CD4-positive, alpha-beta T cell treated with Interleukin-15 for 4 hours (primary cell): Measurements from ENCODE around the gene SSH3.

Experiments used
- DNase-seq: peaks from one replicate; pipeline ENCODE4 v3.0.0-alpha.2; 2020; ENCODE audit warnings: low spot score

SSH3 gene

DNA sequence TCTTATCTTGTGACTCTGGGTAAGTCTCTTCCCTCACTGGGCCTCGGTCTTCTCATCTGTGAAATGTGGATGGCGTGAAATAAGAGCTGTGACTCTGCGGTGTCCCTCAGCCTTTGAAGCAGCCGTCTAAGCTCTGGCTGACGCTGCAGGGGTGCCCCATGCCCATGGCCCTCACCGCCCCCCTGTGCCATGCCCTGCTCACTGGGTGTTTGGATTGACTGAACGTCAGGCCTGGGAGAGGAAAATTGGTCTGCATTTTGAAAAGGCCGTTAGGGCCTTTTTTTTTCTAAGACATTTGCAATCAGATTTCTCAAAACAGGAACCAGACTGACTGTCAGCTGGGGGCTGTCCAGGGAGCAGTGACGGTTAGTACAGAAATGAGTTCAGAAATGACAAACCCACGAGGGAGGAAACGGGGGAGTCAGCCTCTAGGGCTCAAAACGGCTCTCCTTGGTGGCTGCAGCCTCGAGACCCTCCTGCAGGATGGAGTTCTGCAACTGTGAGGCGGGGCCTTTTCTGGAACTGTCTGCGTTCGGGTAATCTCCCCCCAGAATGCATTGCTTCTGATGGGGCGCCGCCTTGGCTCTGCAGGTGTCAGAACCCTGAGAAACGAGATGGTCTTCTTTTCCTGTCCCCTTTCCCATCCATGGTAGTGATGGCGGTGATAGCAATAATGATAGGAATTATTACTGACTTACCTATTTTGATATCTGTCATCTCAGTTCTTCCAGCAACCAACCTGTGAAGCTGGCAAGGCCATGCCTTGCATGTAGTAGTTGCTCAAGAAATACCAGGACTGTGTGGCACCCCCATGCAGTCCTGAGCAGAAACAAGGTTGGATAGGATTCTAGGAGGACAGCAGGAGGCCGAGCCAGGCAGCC, 35.0 kb upstream of the SSH3 start:
- DNase-seq = peak; percentile 64

DNA sequence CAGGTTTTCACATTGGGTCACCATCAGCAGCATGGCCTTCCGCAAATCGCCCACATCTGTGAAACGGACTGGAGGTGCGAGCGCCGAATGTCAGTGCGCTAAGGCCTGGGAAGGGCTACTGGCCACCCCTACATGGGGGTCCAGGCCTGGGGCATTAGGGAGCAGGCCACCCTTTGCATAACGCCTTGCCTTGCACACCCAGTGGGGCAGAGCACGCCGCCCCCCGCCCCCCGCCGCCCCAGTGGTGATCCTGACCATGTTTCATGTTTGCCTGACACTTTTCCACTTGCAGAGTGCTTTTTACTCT, 34.4 kb upstream of the SSH3 start:
- no peak for DNase-seq

DNA sequence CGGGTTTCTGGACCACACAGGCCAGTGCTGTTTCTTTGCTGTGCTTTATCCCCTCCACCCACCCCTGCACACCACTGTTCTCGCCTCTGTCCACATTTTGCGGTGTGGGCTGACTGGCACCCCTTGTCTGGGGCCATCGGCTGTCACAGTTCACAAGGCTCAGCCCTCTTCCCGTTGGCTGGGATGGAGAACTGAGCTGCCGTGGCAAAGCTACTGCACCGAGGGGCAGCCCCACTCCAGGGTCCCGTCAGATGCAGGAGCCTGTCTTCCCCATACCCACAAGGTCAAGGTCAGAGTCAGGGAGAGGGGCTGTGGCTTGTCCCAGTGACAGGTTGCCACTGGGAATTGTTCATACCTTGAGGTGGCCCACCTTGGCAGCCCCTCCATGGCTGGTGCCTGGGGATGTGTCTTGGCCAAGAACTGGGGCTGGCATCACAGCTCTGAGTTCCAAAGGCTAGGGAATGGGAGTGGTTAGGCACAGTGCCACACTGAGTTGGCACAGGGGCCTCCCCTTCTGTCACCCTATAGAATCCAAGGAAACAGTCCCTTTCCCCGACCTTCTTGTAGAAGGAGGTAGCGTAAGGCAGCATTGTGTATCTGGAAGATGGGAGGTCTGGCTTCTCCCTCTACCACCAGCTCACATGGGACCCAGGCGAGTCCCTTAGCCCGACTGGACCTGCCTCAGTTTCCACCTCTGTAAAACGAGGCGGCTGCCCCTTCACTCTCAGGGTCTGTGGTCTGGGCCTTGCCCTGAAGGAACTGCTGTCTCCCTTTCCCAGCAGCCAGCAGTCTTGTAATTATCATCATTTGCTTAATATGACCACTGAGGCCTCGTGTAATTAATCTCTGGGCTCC, 33.7 kb upstream of the SSH3 start:
- no peak for DNase-seq

DNA sequence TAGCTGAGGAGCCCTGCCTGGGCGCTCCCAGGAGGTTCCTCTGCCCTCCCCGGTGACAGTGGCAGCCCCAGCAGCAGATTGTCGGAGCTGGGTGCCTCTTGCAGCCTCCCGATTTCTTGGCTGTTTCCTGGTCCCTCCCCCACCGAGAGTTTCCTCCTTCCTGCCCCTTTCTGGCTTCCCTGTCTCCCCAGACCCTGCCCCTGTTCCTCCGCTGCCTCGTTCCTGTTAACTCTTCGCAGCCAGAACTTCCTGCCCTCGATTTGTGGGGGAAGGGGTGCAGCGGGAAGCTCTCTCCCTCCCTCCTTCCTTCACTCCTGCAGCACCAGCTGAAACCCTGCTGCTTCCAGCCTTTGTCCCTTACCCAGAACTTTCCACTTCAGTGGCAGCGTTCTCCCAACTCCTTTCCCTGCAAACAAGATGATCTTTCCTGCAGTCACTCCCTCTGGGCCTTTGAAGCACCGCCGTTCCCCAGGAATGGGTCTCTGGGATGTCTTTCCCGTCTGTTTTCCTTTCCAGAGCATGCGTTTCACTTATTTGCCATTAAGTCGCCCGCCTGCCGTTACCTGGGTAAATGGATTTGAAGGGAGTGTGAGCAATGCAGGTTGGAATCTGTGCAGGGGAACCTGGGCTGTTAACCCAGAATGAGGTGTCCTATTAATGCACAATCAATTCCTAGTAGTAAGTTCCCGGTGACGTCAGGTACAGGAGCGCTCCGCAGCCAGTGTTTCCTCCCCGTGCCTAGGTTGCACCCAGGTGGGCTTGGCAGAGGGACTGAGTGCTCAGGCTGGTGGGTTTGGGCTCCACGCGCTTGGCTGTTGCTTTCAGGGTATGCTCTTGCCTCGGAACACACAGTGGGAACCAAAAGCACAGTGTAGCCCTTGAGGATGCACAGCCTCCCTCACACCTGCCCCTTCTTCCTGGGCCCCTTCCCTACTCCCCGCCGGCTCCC, 32.8 kb upstream of the SSH3 start:
- no peak for DNase-seq

DNA sequence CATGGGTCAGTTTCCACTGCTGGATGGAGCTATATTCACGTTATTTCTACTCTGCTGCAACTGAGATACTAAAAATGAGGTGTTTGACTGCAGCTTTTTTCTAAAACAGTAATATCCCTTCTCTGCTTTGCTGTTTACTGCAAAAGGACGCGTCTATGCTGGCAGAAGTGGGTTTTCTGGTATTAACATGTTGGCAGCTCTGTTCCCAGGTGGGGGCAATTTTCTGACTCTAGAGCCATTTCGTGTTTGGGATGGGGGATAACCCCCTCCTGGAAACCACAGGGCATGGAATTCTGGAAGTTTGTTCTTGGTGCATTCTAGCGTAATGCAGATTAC, 32.2 kb upstream of the SSH3 start:
- DNase-seq = no peak

DNA sequence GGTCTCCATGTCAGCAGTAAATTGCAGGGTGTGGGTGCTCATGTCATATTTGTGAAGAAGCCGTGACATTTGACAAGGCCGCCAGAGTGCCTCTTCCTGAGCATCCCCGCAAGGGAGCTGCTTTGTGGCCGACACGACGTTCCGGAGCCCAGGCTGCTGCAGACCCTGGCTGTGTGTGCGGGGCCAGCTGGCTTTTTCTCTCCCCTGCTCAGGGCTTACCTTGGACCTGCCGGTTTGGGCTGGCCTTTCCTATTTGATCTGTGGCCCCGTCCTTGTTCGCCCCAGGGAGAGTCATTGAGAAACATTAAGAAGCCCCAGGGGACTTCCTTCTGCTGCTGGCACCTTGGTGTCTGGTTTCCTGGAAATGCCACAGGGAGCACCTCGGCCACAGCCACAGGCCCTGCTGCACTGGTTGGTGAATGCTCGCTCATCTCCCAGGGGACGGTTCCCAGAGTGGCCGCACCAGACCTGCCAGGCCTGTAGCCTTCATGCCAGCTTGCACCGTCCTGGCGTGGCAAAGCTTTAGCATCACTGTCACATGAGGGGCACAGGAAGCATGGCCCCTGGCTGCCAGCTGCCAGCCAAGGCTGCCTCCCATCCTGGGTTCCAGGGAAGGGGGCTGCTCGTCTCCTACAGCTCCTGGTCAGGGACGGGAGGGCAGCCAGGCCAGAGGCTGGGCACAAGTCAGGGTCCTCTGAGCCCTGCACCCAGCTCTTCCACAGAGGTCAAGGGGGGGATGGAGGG, 31.6 kb upstream of the SSH3 start:
- peak; percentile 73 for DNase-seq

DNA sequence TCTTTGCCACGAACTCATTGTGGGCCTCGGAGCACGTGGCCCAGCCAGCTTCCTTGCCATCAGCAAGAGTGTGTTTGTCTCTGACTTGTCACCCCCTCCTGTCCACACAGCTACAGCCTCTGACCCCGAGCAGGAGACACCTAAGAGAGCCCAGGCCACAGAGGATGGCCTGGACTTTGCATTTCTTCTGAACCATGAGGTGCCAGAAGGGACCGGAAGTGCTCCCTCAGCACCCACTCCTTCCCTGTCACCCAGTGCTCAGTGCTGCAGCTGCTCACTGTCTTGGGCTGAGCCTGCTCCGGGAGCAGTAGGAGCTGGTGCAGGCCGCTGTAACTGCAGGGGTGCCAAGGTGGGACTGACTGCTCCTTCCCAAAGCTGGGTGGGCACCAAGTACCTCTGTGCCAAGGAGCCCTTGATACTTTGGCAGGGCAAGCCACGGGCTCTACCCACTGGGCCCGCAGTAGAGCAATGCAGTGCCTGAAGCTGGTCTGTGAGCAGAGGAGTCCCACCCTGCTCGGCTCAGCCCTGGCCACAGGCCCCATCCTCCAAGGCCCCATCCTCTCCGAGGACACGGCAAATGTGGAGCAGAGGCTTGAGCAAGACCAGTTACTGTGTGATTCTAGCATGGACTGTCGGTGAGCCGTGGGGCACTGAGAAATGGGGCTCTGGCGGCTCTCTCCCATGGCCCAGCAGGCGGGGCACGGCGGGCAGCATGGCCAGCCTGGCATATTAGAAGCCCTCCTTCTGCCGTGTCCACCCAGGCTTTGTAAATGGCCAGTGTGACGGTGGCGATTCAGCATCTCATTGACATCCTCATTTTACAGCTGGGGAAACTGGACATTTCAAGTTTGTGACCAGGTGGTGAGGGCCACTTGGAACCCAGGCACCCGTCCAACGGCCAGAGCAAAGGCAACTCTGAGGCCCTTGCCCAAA, 30.7 kb upstream of the SSH3 start:
- DNase-seq = no peak

DNA sequence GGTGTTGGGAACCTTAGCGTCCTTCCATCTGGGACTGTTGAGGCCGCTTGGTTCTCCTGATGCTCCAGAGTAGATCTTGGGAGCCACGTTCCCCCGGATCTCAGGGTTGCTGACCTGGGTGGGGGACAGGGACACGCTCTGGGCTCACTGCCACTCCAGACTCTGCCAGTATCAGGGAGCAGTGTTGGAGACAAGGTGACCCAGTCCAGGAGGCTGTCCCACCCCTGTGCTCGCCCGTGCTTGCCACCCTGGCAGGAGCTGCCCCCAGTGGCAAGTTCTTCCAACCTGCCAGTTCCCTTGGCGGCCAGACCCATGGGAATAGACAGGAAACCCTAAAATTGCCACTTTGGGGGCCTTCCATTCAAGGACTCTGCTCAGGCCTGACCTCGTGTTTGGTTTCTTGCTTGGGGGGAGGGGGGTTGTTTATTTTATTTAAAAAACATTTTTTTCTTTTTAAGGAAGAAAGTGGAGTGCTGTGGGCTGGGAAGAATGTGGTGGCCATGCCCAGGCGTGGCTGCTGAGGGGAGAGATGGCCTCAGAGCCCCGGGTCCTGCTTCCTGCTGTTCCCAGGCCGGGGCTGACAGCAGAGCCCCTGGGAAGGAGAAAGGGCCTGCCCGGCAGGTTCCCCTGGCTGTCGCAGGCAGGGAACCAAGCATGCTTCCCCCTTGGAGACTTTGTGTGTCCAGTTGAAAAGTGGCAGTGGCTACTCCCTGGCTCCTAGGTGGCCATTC, 29.9 kb upstream of the SSH3 start:
- DNase-seq = no peak

DNA sequence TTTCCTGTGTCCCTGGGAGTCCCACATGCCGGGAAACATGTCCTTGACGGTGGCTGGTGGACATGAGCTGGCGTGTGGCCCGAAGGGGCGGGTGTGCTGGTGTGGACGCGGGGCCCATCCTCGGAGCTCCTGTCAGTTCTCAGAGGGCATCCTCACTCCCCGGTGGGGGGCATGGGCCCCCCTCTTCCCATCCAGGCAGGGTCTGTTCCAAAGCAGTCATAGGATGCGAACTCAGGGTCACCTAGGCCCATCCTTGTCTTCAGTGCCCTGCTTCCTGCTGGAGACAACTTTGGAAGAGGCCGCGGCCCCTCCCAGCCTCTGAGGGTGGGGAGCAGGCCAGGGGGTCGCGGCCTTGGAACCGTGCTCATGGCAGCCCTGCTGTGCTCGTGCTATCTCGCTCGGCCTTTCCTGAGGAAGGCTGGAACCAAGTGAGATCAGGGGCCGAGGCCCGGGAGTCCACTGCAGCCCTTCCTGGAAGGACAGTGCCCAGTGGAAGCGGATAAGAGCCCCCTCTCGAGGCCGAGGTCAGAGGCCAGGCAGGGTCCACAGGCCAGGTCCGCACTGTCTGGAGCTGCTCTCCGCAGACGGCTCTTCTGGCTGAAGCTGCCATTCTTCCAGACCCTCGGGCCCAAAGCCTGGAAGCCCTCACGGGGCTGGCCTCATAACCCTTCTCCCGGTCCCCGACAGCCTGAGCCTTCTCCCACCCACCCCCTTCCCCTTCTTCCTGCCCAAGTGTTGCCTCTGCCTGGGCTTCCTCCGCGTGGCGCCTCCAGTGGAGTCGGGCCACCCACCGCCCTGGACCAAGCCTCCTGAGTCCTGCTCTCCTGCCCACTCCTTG, 28.3 kb upstream of the SSH3 start:
- DNase-seq = no peak

DNA sequence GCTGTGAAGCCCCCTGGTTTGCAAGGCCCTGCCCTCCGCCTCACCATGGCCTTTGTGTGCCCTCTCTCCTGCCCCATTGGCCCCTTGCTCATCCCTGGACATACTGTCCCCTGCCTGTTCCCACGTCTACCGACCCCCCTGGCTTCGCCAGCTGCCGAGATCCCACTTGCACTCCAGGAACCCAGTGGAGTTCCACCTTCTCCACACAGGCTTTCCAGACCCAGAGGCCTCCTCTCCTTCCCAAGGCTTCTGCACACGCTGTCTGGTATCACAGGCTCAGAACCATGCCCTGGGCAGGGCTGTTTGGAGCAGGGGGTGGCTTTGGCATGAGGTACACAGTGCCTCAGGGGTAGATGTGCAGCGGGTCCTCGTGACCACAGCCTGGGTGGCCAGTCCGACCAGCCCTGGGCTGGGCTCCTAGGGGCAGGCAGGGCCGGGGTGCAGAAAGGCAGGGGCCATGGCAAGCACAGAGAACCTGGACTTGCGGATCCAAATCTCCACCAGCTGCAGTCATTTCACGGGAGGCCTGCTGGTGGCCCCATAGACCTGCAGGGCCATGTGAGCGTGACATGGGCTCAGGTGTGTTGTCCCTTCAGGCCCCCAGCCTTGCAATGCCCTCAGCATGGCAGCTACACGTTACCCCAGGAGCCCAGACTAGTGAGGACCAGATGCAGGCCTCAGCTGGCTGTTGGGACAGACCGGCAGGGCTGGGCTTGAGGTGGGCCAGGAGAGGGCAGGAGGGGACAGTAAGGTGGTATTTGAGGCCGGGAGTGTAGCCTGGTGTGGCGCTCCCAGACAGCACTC, 27.5 kb upstream of the SSH3 start:
- DNase-seq = no peak

DNA sequence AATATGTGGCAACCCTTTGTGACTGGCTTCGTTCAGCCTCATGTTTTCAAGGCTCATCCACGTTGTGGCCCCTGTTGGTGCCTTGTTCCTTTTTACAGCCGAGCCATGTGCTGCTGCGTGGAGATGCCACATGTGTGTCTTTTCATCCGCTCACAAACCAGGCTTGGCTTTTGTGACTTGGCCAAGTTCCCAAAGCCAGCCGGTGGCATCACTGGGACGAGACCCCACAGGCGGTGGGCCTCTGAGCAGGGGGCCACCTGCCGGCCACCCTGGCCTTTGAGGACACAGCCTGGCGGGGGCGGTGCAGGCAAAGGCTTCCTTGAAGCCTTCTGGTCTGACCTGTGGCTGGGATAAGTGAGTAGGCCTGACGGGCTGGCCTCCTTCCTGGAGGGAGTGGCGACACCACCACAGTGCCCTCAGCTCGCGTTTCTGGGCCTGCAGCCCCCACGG, 26.5 kb upstream of the SSH3 start:
- no peak for DNase-seq

DNA sequence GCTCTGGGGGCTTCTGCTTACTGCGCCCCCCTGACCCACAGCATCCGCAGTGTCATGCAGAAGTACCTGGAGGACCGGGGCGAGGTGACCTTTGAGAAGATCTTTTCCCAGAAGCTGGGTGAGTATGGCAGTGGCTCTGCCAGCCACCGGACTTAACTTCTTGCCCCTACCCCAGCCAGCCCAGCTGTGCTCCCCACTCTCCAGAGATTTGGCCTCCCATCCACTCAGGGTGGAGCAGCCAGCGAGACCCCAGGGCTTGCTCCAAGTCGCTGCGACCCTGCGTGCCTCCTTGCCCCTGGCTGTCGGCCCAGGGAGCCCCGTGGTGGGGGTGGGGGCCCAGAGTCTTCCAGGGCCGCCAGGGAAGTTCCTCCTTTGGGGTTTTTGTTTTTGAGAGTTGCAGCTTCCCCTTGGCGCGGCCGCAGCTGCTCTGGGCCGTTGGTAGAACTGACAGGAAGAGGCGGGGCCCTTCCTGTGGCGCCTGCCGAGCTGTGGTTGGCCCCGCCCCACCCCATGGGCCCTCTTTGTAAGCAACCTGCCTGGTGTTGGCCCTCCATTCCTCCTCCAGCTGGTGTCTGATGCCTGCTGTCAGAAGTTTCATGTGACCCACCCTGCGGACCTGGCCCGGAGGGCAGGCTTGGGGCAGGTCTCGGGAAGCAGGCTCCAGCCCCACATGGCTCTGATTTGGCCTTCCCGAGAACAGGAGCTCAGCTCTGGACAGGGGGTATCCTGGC, 25.9 kb upstream of the SSH3 start:
- DNase-seq = peak; percentile 92

DNA sequence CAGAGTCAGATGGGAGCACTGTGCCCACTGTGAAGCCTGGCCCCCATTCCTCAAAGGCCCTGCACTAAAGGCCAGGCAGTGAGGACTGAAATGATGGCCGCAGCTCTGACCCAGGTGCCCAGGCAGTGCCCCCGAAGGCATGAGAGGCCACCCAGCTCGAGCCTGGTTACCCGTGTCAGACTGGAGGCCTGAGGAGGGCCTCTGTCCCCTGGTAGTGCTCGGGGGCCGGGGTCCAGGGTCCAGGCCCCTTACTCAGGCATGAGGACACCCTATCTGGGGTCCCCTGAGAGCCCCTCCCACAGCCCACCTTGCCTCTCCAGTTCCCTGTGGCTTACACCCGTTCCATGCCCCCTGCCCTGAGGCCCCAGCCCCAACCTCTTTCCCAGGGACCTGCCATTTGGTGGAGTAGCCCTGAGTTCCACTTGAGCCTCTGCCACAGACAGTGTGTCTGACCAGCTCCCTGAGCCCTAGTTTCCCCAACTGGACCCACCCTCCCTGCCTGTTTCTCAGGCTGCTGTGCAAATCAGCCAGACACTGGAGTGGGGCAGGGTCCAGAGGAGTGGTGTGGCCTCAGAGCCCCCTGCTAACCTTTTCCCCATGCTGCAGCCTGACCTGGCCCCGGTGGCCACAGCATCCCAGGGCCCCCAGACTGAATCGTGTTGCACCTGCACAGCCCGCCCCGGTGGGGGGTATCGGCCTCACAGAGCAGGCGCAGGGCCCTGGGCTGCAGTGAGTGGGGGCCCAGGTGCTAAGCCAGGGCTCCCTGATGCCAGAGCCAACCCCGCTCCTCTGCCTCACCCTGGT, 25.0 kb upstream of the SSH3 start:
- DNase-seq = no peak

DNA sequence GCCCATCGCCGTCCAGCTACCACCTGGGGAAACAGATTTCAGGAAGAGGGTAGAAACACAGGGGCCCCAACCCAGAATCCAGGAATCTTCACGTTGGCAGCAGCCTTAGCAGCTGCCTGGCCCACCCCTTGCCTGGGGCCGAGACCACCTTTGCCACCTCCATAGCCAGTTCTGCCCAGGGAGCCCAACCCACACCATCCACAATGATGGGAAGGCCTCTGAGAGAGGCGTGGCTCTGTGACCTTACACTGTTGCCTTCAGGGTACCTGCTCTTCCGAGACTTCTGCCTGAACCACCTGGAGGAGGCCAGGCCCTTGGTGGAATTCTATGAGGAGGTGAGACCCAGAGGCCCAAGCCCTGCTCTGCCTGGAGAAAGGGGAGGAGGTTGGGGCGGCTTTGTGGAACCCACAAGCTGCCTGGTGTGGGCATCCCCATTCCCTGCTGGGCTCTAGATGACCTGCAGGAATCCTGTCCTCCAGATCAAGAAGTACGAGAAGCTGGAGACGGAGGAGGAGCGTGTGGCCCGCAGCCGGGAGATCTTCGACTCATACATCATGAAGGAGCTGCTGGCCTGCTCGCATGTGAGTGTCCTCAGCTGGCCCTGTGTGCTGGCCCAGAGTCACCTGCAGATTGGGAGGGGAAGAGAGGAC, 24.3 kb upstream of the SSH3 start:
- no peak for DNase-seq

DNA sequence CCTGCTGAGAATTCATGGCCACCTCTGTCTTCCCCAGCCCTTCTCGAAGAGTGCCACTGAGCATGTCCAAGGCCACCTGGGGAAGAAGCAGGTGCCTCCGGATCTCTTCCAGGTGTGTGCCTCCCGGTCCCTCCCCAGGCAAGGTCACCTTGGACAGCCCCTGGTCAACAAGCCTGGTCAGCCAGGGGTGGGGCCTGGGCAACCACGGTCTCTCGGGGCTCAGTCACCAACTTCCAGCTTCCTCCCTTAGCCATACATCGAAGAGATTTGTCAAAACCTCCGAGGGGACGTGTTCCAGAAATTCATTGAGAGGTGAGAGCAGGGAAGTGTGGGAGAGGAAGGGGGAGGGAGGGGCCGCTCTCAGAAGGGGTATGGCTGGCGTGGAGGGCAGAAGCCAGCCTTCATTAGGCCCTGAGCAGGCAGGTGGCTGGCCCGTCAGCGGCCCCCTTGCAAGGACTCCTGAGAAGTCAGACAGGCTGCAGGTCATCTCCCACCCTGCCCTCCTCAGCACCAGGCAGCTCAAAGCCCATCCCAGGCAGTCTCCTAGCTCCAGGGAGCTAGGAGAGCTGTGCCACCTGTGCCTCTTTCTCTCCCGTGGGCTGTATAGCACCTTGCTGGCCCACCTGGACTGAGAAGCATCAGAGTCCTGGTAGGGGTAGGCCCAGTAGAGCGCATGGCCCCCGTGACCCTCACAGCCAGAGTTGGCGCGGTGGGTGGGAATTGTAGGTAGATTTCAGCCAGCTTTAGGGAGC, 23.6 kb upstream of the SSH3 start:
- no peak for DNase-seq
